ENCODE data around the gene GDPGP1. TPM values are rescaled to one million over a fixed set of nuclear protein-coding genes. Genes with fewer than 3 reads are reported as not detected.

Gene GDPGP1
- total and polyA plus RNA-seq, 2 of the 4 experiments (the other 2 are of a cell fraction): 2.3 to 4.1 TPM

DNA sequence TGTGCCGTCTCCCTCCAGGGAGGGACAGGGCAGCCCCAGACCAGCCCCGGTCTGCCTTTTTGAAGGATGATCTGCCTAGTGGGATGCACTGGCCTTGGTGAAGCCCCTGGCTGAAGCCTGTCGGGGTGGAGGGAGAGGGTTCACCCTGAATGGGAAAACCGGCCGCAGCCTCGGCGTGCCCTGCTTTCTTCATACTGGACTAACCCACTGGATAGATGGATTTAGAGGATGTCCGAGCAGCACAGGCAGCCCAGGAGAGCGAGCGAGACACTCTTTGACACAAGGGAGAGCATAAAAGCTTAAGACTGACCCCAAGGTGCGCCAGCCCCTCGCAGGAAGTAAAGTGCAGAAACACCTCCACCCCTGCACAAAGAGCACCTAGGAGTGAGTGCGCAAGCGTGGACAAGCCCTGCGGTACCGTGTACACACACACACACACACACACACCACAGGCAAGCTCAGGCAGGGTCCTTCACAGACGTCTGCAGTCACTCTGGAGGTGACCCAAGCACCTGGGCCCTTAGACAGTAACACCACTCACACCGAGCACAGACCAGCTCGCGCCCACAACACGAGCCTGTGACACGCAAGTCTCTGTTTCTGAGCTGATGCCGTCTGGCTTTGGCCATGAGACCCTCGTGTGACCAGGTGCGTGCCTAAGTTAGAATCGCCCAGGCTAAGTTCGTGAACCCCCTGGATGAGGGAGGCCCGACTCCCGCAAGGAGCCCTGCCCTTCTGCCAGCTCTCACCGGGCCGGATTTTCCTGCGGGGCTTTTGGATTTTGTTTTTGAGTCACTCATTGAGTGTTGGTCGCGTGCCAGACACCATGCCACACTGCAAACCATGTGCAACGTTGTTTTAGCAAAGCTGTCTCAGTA is 21.5 kb upstream of the GDPGP1 start:
- H3K79me1 ChIP-seq (ENCODE audit: low read depth in 1 of 2, low read length in 2 of 2): peaks cover 17 to 42% of the 10 kb centered on the region in 2 experiments
- H2BK5ac ChIP-seq (ENCODE audit: low read depth, low read length, poor library complexity, severe bottlenecking): peak overlapping the region; percentile 20
- no peaks in the 10 kb centered on the region for H3K27me3 ChIP-seq (ENCODE audit: control insufficient read depth, insufficient read depth, low read length)
- H3K4me2 ChIP-seq (ENCODE audit: low read depth, low read length): no peak overlapping the region
- in situ Hi-C loops (cut with MboI; ENCODE audit: low sequenced_read_pairs) (no loop called here), intact Hi-C loops (cut with micrococcal nuclease) (loop anchor here (2.0 kb wide), 1 partner anchor 106 kb away; no protein-coding TSS in a partner anchor), dilution Hi-C loops (cut with HindIII; ENCODE audit: low sequenced_read_pairs, unreplicated experiment) (no loop called here)
- H3K14ac ChIP-seq (replicated peaks; ENCODE audit: low read depth, low read length): peak overlapping the region; percentile 36; the same call in 1 of the 2 replicates
- peak overlapping the region; percentile 75 for H2AK9ac ChIP-seq (replicated peaks; ENCODE audit: low read depth, low read length, poor library complexity)
- peaks cover 5% of the 10 kb centered on the region for H3K9me1 ChIP-seq (ENCODE audit: insufficient read depth, low read length)
- no peak overlapping the region for H3K27ac ChIP-seq (ENCODE audit: insufficient read depth, low read length)
- no peaks in the 10 kb centered on the region for H3K9me3 ChIP-seq (ENCODE audit: control insufficient read depth, insufficient read depth, low read length)
- no peak overlapping the region; the same call in 1 of the 2 replicates for H4K5ac ChIP-seq (ENCODE audit: low read depth, low read length)
- ChIA-PET CTCF (interaction anchor here (1.0 kb wide), 1 partner anchor 9 kb away, joined by 4 read pairs; no protein-coding TSS in a partner anchor), POLR2A (ENCODE audit: unreplicated experiment) (interaction anchor here (0.5 kb wide), 1 partner anchor 12 kb away, joined by 12 read pairs; no protein-coding TSS in a partner anchor)
- H2BK120ac ChIP-seq (ENCODE audit: low read depth, low read length): peak overlapping the region; percentile 34; the same call in 1 of the 2 replicates
- ATAC-seq (ENCODE audit: low read depth) (no peak), DNase-seq (no peak)
- no peaks in the 10 kb centered on the region; the same call in 1 of the 2 replicates for H4K20me1 ChIP-seq (ENCODE audit: insufficient read depth, low read length)
- H2AFZ ChIP-seq (replicated peaks; ENCODE audit: low read length, poor library complexity): peak overlapping the region; percentile 82
- no peak overlapping the region; the same call in 1 of the 2 replicates for H2AK5ac ChIP-seq (ENCODE audit: low read depth, low read length)
- H4K8ac ChIP-seq (ENCODE audit: low read depth in 2 of 2, low read length in 2 of 2): peak overlapping the region; percentile 35 to 85; a peak in 2 of 4 replicates
- no peak overlapping the region for H2BK15ac ChIP-seq (ENCODE audit: low read depth, low read length)
- BruUV-seq (replicated peaks): no TSS peak
- peaks cover 7% of the 10 kb centered on the region for H3K36me3 ChIP-seq (ENCODE audit: control insufficient read depth, insufficient read depth, low read length)
- no peak overlapping the region for H2BK20ac ChIP-seq (ENCODE audit: low read depth, low read length)
- no peak overlapping the region for H3K23ac ChIP-seq (ENCODE audit: low read depth, low read length)
- no peak overlapping the region for H3K56ac ChIP-seq (ENCODE audit: extremely low read depth, insufficient read depth, low read length)
- H3K9ac ChIP-seq (ENCODE audit: low read depth, low read length): no peak overlapping the region
- 93% methylated on average over 16 of the region's 35 CpGs; no CpG with 5 or more reads in 1 of the 2 experiments for WGBS, 2 experiments (ENCODE audit: extremely low coverage in 2 of 2, insufficient read length in 1 of 2)
- no peak overlapping the region for H3K18ac ChIP-seq (ENCODE audit: low read depth, low read length)
- H4K91ac ChIP-seq (ENCODE audit: insufficient read depth, low read depth, low read length): no peak overlapping the region
- peaks cover 6% of the 10 kb centered on the region for H3K4me1 ChIP-seq (ENCODE audit: control insufficient read depth, insufficient read depth, low read length)
- H3K4ac ChIP-seq (ENCODE audit: low read depth, low read length): peak overlapping the region; percentile 39; the same call in 1 of the 2 replicates
- no peak overlapping the region for H3K4me3 ChIP-seq (ENCODE audit: insufficient read depth, low read depth, low read length)
- no peak for TF ChIP-seq POLR2A (IDR thresholded peaks at IDR 0.05; ENCODE audit: low read depth, low read length)
- TF ChIP-seq BHLHE40 (IDR thresholded peaks at IDR 0.05; ENCODE audit: low read depth, low read length): no peak
- no peak for TF ChIP-seq RAD21 (IDR thresholded peaks at IDR 0.05; ENCODE audit: low read length)
- no peak for TF ChIP-seq NFE2L2 (IDR thresholded peaks at IDR 0.05; ENCODE audit: low read depth, low read length)
- no peak for TF ChIP-seq CHD1 (IDR thresholded peaks at IDR 0.05; ENCODE audit: low read depth, low read length)
- TF ChIP-seq, protein P1, sequence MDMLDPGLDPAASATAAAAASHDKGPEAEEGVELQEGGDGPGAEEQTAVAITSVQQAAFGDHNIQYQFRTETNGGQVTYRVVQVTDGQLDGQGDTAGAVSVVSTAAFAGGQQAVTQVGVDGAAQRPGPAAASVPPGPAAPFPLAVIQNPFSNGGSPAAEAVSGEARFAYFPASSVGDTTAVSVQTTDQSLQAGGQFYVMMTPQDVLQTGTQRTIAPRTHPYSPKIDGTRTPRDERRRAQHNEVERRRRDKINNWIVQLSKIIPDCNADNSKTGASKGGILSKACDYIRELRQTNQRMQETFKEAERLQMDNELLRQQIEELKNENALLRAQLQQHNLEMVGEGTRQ (IDR thresholded peaks at IDR 0.05; ENCODE audit: low read depth, low read length): no peak
- no peak for TF ChIP-seq CEBPB (IDR thresholded peaks at IDR 0.05; ENCODE audit: low read depth, low read length)
- no peak for TF ChIP-seq SMC3 (IDR thresholded peaks at IDR 0.05; ENCODE audit: low read depth, low read length)
- no peak for TF ChIP-seq MAZ (IDR thresholded peaks at IDR 0.05; ENCODE audit: borderline replicate concordance, low read depth, low read length)
- no peak for TF ChIP-seq RCOR1 (IDR thresholded peaks at IDR 0.05; ENCODE audit: insufficient replicate concordance, low read length)
- no peak for TF ChIP-seq FOS (IDR thresholded peaks at IDR 0.05; ENCODE audit: low read depth, low read length)
- TF ChIP-seq, protein P2, sequence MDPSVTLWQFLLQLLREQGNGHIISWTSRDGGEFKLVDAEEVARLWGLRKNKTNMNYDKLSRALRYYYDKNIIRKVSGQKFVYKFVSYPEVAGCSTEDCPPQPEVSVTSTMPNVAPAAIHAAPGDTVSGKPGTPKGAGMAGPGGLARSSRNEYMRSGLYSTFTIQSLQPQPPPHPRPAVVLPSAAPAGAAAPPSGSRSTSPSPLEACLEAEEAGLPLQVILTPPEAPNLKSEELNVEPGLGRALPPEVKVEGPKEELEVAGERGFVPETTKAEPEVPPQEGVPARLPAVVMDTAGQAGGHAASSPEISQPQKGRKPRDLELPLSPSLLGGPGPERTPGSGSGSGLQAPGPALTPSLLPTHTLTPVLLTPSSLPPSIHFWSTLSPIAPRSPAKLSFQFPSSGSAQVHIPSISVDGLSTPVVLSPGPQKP (IDR thresholded peaks at IDR 0.05; ENCODE audit: borderline replicate concordance, low read depth, low read length): no peak
- no peak for TF ChIP-seq RFX5 (IDR thresholded peaks at IDR 0.05; ENCODE audit: low read depth, low read length)
- no peak for TF ChIP-seq MXI1 (IDR thresholded peaks at IDR 0.05; ENCODE audit: borderline replicate concordance, low read depth, low read length)
- no peak for TF ChIP-seq MAFK (IDR thresholded peaks at IDR 0.05; ENCODE audit: low read depth, low read length)
